Measurements from ENCODE around the gene CNIH4.
"Not testable (repeated sequence)": the region's sequence is repeated elsewhere in the genome, so short reads cannot be mapped to it uniquely, and the experiment has no call there.

Gene CNIH4

GRCh38 chr1:224356685-224357625 lies at the start of gene CNIH4:
Gene CNIH4 (plus strand): TSS chr1:224356879. CDS start chr1:224356925, 46 bp downstream.
- peak within 1 kb of the TSS; percentile 88 for H3K4me3 ChIP-seq (ENCODE audit: low read depth, low read length)
- TF ChIP-seq, protein P1, sequence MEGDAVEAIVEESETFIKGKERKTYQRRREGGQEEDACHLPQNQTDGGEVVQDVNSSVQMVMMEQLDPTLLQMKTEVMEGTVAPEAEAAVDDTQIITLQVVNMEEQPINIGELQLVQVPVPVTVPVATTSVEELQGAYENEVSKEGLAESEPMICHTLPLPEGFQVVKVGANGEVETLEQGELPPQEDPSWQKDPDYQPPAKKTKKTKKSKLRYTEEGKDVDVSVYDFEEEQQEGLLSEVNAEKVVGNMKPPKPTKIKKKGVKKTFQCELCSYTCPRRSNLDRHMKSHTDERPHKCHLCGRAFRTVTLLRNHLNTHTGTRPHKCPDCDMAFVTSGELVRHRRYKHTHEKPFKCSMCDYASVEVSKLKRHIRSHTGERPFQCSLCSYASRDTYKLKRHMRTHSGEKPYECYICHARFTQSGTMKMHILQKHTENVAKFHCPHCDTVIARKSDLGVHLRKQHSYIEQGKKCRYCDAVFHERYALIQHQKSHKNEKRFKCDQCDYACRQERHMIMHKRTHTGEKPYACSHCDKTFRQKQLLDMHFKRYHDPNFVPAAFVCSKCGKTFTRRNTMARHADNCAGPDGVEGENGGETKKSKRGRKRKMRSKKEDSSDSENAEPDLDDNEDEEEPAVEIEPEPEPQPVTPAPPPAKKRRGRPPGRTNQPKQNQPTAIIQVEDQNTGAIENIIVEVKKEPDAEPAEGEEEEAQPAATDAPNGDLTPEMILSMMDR (IDR thresholded peaks at IDR 0.05; ENCODE audit: low read depth, low read length), result no peak
- TF ChIP-seq, protein P2, sequence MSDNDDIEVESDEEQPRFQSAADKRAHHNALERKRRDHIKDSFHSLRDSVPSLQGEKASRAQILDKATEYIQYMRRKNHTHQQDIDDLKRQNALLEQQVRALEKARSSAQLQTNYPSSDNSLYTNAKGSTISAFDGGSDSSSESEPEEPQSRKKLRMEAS (IDR thresholded peaks at IDR 0.05; ENCODE audit: low read depth, low read length), result peak; percentile 71
- TF ChIP-seq POLR2A (IDR thresholded peaks at IDR 0.05; ENCODE audit: extremely low read depth, insufficient read length) (peak; percentile 80), MYC (IDR thresholded peaks at IDR 0.05; ENCODE audit: low read depth, low read length) (peak; percentile 54)
- peak; percentile 95 for DNase-seq (ENCODE audit: low read depth)

GRCh38 chr1:224308064-224308463 lies 48.6 kb upstream of the CNIH4 start:
- H3K4me3 ChIP-seq (ENCODE audit: low read depth, low read length), result no peak overlapping the region
- no peak for DNase-seq (ENCODE audit: low read depth)
- TF ChIP-seq, protein P1 (IDR thresholded peaks at IDR 0.05; ENCODE audit: low read depth, low read length), result no peak

DNA sequence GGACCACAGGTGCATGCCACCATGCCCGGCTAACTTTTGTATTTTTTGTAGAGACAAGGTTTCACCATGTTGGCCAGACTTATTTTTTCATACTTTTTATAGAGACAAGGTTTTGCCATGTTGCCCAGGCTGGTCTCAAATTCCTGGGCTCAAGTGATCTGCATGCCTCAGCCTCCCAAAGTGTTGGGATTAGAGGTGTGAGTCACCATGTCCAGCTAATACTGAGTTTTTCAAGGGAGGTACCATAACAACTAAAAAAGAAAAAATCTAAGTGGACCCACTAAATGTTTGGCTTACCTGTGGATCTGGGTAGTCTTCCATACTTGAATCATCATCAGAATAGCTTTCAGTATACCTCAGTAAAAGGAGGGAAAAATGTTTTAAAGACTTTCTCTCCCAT lies 45.2 kb upstream of the CNIH4 start:
- H3K4me3 ChIP-seq (ENCODE audit: low read depth, low read length); DNase-seq (ENCODE audit: low read depth): not testable (repeated sequence)

DNA sequence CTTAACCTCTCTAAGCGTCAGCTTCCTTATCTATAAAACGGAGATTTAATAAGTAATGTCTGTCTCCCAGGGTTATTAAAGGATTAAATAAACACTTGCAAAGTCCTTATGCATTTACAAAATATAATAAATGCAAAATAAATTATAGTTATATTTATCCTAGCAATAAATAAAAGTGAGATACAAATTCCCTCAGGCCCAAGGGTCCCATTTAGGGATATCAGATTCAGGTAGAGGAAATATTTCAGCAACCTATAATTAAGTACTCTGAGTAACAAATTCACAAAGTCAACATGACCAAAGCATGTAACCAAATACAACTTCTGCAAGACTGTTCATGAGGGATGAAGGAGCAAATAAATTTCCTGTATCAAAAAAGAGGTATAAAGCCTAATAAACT lies 44.7 kb upstream of the CNIH4 start:
- no peak for DNase-seq (ENCODE audit: low read depth)
- TF ChIP-seq, protein P2 (IDR thresholded peaks at IDR 0.05; ENCODE audit: low read depth, low read length), result no peak
- no peak for TF ChIP-seq POLR2A (IDR thresholded peaks at IDR 0.05; ENCODE audit: extremely low read depth, insufficient read length)
- no peak overlapping the region for H3K4me3 ChIP-seq (ENCODE audit: low read depth, low read length)

DNA sequence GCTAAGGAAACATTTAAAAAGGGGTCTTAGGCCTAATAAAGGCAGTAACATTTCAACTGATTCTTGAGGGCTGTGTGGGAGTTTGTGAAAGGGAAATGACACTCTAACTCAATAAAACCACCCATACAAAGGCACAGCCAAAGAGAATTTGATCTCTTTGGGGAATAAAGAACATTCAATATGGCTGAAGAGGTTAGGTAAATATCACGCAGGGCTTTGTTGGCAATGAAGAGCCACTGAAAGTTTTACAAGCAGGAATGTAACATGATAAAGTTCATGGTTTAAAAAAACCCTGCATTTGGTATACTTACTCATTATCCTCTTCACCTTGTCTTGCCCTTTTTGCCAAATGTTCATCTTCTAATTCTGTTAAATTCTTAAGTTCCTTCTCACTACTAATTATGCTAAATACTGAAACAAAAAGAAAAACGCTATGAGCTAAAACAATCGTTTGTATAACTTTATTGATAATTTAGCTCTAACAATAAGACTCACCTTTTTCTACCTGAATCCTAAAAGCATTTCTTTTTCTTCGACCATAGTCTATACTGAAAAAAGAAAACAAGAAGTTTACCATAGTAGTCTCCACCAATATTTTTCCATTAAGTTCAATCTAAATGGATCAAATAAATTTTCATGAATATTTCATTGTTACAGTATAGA lies 39.2 kb upstream of the CNIH4 start:
- no peak overlapping the region for H3K4me3 ChIP-seq (ENCODE audit: low read depth, low read length)
- DNase-seq (ENCODE audit: low read depth), result no peak
- TF ChIP-seq, protein P2 (IDR thresholded peaks at IDR 0.05; ENCODE audit: low read depth, low read length), result no peak
- TF ChIP-seq, protein P1 (IDR thresholded peaks at IDR 0.05; ENCODE audit: low read depth, low read length), result no peak
- TF ChIP-seq POLR2A (IDR thresholded peaks at IDR 0.05; ENCODE audit: extremely low read depth, insufficient read length) (no peak), MYC (IDR thresholded peaks at IDR 0.05; ENCODE audit: low read depth, low read length) (no peak)

DNA sequence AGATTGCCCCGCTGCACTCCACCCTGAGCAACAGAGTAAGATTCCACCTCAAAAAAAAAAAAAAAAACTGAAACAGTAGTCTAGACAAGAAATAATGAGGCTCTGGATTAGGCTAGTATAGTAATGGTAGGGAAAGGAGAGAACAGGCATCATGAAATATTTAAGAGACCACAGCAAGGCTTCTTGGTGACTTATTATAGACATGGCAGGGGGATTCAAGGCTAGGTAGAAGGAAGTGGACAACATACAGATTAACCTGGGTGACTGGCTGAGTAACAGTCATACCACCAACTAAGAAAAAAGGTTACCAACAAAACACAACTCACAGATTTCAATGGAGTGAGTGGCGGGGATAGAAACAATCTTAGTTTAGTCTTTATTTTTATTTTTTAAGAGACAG lies 35.0 kb upstream of the CNIH4 start:
- no peak for DNase-seq (ENCODE audit: low read depth)
- TF ChIP-seq, protein P2 (IDR thresholded peaks at IDR 0.05; ENCODE audit: low read depth, low read length), result no peak
- TF ChIP-seq, protein P1 (IDR thresholded peaks at IDR 0.05; ENCODE audit: low read depth, low read length), result no peak
- TF ChIP-seq MYC (IDR thresholded peaks at IDR 0.05; ENCODE audit: low read depth, low read length) (no peak), POLR2A (IDR thresholded peaks at IDR 0.05; ENCODE audit: extremely low read depth, insufficient read length) (no peak)
- H3K4me3 ChIP-seq (ENCODE audit: low read depth, low read length), result no peak overlapping the region
